Parathyroid adenoma (tissue), 2 donors: ENCODE results near the gene SH3BP5L.

Experiments
- H2AFZ ChIP-seq: fragments of 300-600 bp; sonication (generic); one replicate; pipeline ENCODE4 v1.7.0; 2017; ENCODE audit warnings: antibody characterized with exemption, mild to moderate bottlenecking
- H3K27ac ChIP-seq: fragments of 300-600 bp; sonication (generic); one replicate; pipeline ENCODE4 v1.7.0; 2017
- H3K27me3 ChIP-seq: fragments of 300-600 bp; sonication (generic); one replicate; pipeline ENCODE4 v1.7.0; 2017; ENCODE audit warnings: low read length; ENCODE audit not compliant: control insufficient read depth, insufficient read depth
- H3K36me3 ChIP-seq: fragments of 300-600 bp; sonication (generic); one replicate; pipeline ENCODE4 v1.7.0; 2017; ENCODE audit warnings: low read length; ENCODE audit not compliant: control insufficient read depth, insufficient read depth
- H3K4me1 ChIP-seq: fragments of 300-600 bp; sonication (generic); one replicate; pipeline ENCODE4 v1.7.0; 2017; ENCODE audit warnings: control low read depth
- H3K4me2 ChIP-seq: fragments of 300-600 bp; sonication (generic); one replicate; pipeline ENCODE4 v1.7.0; 2017; ENCODE audit warnings: low read length
- H3K4me3 ChIP-seq: fragments of 300-600 bp; sonication (generic); one replicate; pipeline ENCODE4 v1.7.0; 2017; ENCODE audit warnings: low read depth, low read length
- H3K79me2 ChIP-seq: fragments of 300-600 bp; sonication (generic); one replicate; pipeline ENCODE4 v1.7.0; 2017; ENCODE audit warnings: control low read depth
- H3K9ac ChIP-seq: fragments of 300-600 bp; sonication (generic); one replicate; pipeline ENCODE4 v1.7.0; 2017; ENCODE audit warnings: mild to moderate bottlenecking
- H3K9me3 ChIP-seq: fragments of 300-600 bp; sonication (generic); one replicate; pipeline ENCODE4 v1.7.0; 2017; ENCODE audit warnings: low read length; ENCODE audit not compliant: control insufficient read depth
- CTCF ChIP-seq: fragments of 300-600 bp; sonication (generic); IDR thresholded peaks from one replicate; pipeline ENCODE4 v1.7.0; 2017; ENCODE audit warnings: antibody characterized with exemption, mild to moderate bottlenecking
- donor health status: primary hyperparathyroidism.

SH3BP5L gene

GRCh38 chr1:248852481-248853405, 27.0 kb upstream of the SH3BP5L start:
- Histone ChIP-seq H3K27ac (no peak overlapping the region), H3K4me1 (peaks cover 5% of the 10 kb centered on the region), H3K36me3 (no peaks in the 10 kb centered on the region), H3K4me3 (no peak overlapping the region), H2AFZ (no peak overlapping the region), H3K9ac (no peak overlapping the region), H3K79me2 (no peaks in the 10 kb centered on the region), H3K4me2 (no peak overlapping the region), H3K9me3 (no peaks in the 10 kb centered on the region), H3K27me3 (no peaks in the 10 kb centered on the region)
- TF ChIP-seq CTCF, result no peak

GRCh38 chr1:248851390-248851789, 25.7 kb upstream of the SH3BP5L start:
- Histone ChIP-seq H3K9me3 (no peaks in the 10 kb centered on the region), H3K27ac (no peak overlapping the region), H3K27me3 (no peaks in the 10 kb centered on the region), H2AFZ (no peak overlapping the region), H3K9ac (no peak overlapping the region), H3K4me2 (no peak overlapping the region), H3K4me3 (no peak overlapping the region), H3K4me1 (no peaks in the 10 kb centered on the region), H3K79me2 (no peaks in the 10 kb centered on the region), H3K36me3 (no peaks in the 10 kb centered on the region)
- no peak for TF ChIP-seq CTCF

GRCh38 chr1:248850536-248851251, 25.0 kb upstream of the SH3BP5L start:
- Histone ChIP-seq H3K9ac (no peak overlapping the region), H3K4me2 (no peak overlapping the region), H3K27ac (no peak overlapping the region), H2AFZ (no peak overlapping the region), H3K4me1 (no peaks in the 10 kb centered on the region), H3K36me3 (no peaks in the 10 kb centered on the region), H3K9me3 (no peaks in the 10 kb centered on the region), H3K27me3 (no peaks in the 10 kb centered on the region), H3K4me3 (no peak overlapping the region), H3K79me2 (no peaks in the 10 kb centered on the region)
- no peak for TF ChIP-seq CTCF

GRCh38 chr1:248850124-248850523, 24.4 kb upstream of the SH3BP5L start:
- Histone ChIP-seq H2AFZ (no peak overlapping the region), H3K27ac (no peak overlapping the region), H3K79me2 (no peaks in the 10 kb centered on the region), H3K27me3 (no peaks in the 10 kb centered on the region), H3K36me3 (no peaks in the 10 kb centered on the region), H3K4me3 (no peak overlapping the region), H3K9ac (no peak overlapping the region), H3K4me2 (no peak overlapping the region), H3K4me1 (no peaks in the 10 kb centered on the region), H3K9me3 (no peaks in the 10 kb centered on the region)
- TF ChIP-seq CTCF, result no peak
